H1 (cell line): ENCODE results near the gene ADARB2. TPM values are rescaled to one million over a fixed set of nuclear protein-coding genes. Genes with fewer than 3 reads are reported as not detected.
A peak's percentile ranks its signal among the peaks of the same experiment; 100 is the strongest.

Experiments used
- CTCF ChIA-PET: fragments of 300-600 bp; sonication (Branson Sonifier 250); formaldehyde crosslinking; loops from one replicate; lab custom pipeline; 2021; ENCODE audit not compliant: partially characterized antibody; lab: Charles Lee
- POLR2A ChIA-PET: fragments of 300-600 bp; sonication (Branson Sonifier 250); formaldehyde crosslinking; loops from one replicate; lab custom pipeline; 2021; ENCODE audit warnings: inconsistent platforms; ENCODE audit not compliant: partially characterized antibody; lab: Charles Lee
- DNase-seq, 2 experiments: peaks; one replicate each; pipeline versions ENCODE4 v3.0.0 to v3.0.0-alpha.2; 2010 to 2022; ENCODE audit warnings: low spot score in 2 of 2, low read depth in 1 of 2, mixed read lengths in 1 of 2
- FAIRE-seq: peaks from 2 replicates; lab custom pipeline; 2011; peaks lifted over from hg19 to GRCh38; lab: Jason Lieb, UNC
- H2AFZ ChIP-seq: 2 replicates; pipeline ENCODE4 v1.8.1; 2012; ENCODE audit warnings: low read length, inconsistent platforms
- H2AK5ac ChIP-seq: 2 replicates; pipeline ENCODE4 v1.6.1; 2013; ENCODE audit warnings: low read depth, low read length
- H2BK120ac ChIP-seq: replicated peaks from 2 replicates; pipeline ENCODE3; 2013; ENCODE audit warnings: low read depth, low read length, inconsistent platforms
- H2BK12ac ChIP-seq: 2 replicates; pipeline ENCODE4 v1.6.1; 2013; ENCODE audit warnings: low read depth, low read length
- H2BK15ac ChIP-seq: 2 replicates; pipeline ENCODE4 v1.6.1; 2013; ENCODE audit warnings: low read length
- H2BK20ac ChIP-seq: 2 replicates; pipeline ENCODE4 v1.6.1; 2013; ENCODE audit warnings: low read length
- H2BK5ac ChIP-seq: 2 replicates; pipeline ENCODE4 v1.6.1; 2013; ENCODE audit warnings: low read depth, low read length
- H3K14ac ChIP-seq: 2 replicates; pipeline ENCODE4 v1.6.1; 2013; ENCODE audit warnings: inconsistent platforms; ENCODE audit not compliant: insufficient read length
- H3K18ac ChIP-seq: 2 replicates; pipeline ENCODE4 v1.6.1; 2013; ENCODE audit warnings: low read length; ENCODE audit errors: extremely low read depth
- H3K23ac ChIP-seq: 2 replicates; pipeline ENCODE4 v1.6.1; 2013; ENCODE audit warnings: inconsistent platforms; ENCODE audit not compliant: insufficient read length
- H3K23me2 ChIP-seq: 2 replicates; pipeline ENCODE4 v1.6.1; 2013; ENCODE audit warnings: low read depth, low read length
- H3K27ac ChIP-seq: 2 replicates; pipeline ENCODE4 v1.6.1; 2011; ENCODE audit warnings: low read depth, low read length, inconsistent platforms
- H3K27me3 ChIP-seq, 4 experiments: replicated peaks in 1 of 4; 1 replicate in 1 of 4; 2 replicates in 3 of 4; pipeline versions ENCODE4 v1.6.1 to v1.8.1; 2011 to 2013; ENCODE audit warnings: low read length in 3 of 4, mild to moderate bottlenecking in 3 of 4, inconsistent platforms in 2 of 4, mixed read lengths in 2 of 4, moderate library complexity in 1 of 4; ENCODE audit not compliant: control insufficient read depth in 3 of 4, insufficient read depth in 3 of 4; ENCODE audit errors: extremely low read depth in 1 of 4
- H3K36me3 ChIP-seq, 4 experiments: 2 replicates each; pipeline versions ENCODE4 v1.6.1 to v1.8.1; 2011 to 2013; ENCODE audit warnings: mild to moderate bottlenecking in 4 of 4, low read length in 3 of 4, moderate library complexity in 2 of 4, control low read depth in 1 of 4, inconsistent platforms in 1 of 4; ENCODE audit not compliant: insufficient read depth in 4 of 4, control insufficient read depth in 2 of 4
- H3K4ac ChIP-seq: replicated peaks from 2 replicates; pipeline ENCODE3; 2013; ENCODE audit warnings: low read length, low read depth, mixed read lengths, inconsistent platforms; ENCODE audit not compliant: insufficient read length
- H3K4me1 ChIP-seq, 4 experiments: replicated peaks in 1 of 4; 1 replicate in 1 of 4; 2 replicates in 3 of 4; pipeline versions ENCODE4 v1.6.1 to v1.8.1; 2011 to 2013; ENCODE audit warnings: low read length in 3 of 4, inconsistent platforms in 2 of 4, mixed read lengths in 1 of 4; ENCODE audit not compliant: insufficient read depth in 4 of 4, control insufficient read depth in 3 of 4
- H3K4me2 ChIP-seq, 2 experiments: 2 replicates each; pipeline versions ENCODE4 v1.6.1 to v1.8.1; 2011 to 2013; ENCODE audit warnings: low read depth in 2 of 2, low read length in 2 of 2, control low read depth in 1 of 2, inconsistent platforms in 1 of 2, mild to moderate bottlenecking in 1 of 2; ENCODE audit not compliant: insufficient read depth in 1 of 2
- H3K4me3 ChIP-seq, 4 experiments: fragments of 200-600, 300-600 bp in 1 of 4; sonication (generic), shearing (Covaris generic), sonication (Bioruptor Twin) in 1 of 4; 2 replicates each; pipeline versions ENCODE4 v1.5.1 to v1.8.1; 2011 to 2016; ENCODE audit warnings: low read length in 4 of 4, low read depth in 3 of 4, control low read depth in 2 of 4, inconsistent platforms in 2 of 4, mild to moderate bottlenecking in 2 of 4, mixed read lengths in 1 of 4, moderate library complexity in 1 of 4; ENCODE audit not compliant: insufficient read depth in 2 of 4; ENCODE audit errors: extremely low read depth in 1 of 4
- H3K56ac ChIP-seq: replicated peaks from 2 replicates; pipeline ENCODE3; 2013; ENCODE audit warnings: low read depth, mild to moderate bottlenecking, mixed read lengths, low read length, inconsistent platforms; ENCODE audit not compliant: insufficient read length
- H3K79me1 ChIP-seq: 2 replicates; pipeline ENCODE4 v1.6.1; 2013; ENCODE audit warnings: low read depth, low read length, control low read depth
- H3K79me2 ChIP-seq, 2 experiments: 2 replicates each; pipeline versions ENCODE4 v1.6.1 to v1.8.1; 2012 to 2013; ENCODE audit warnings: low read length in 2 of 2, mild to moderate bottlenecking in 2 of 2, inconsistent platforms in 1 of 2; ENCODE audit not compliant: insufficient read depth in 2 of 2, control insufficient read depth in 1 of 2
- H3K9ac ChIP-seq, 4 experiments: replicated peaks in 1 of 4; 1 replicate in 1 of 4; 2 replicates in 3 of 4; pipeline versions ENCODE4 v1.6.1 to v1.8.1; 2011 to 2013; ENCODE audit warnings: low read depth in 3 of 4, low read length in 3 of 4, control low read depth in 2 of 4, mild to moderate bottlenecking in 2 of 4, moderate library complexity in 2 of 4, inconsistent platforms in 1 of 4; ENCODE audit errors: extremely low read depth in 1 of 4
- H3K9me3 ChIP-seq, 2 experiments: 2 replicates each; pipeline versions ENCODE4 v1.6.1 to v1.8.1; 2012 to 2013; ENCODE audit warnings: mild to moderate bottlenecking in 2 of 2, moderate library complexity in 2 of 2, control low read depth in 1 of 2, inconsistent platforms in 1 of 2, low read depth in 1 of 2, low read length in 1 of 2, mixed read lengths in 1 of 2; ENCODE audit not compliant: insufficient read depth in 2 of 2
- H4K20me1 ChIP-seq, 2 experiments: replicated peaks in 1 of 2; 2 replicates each; pipeline versions ENCODE3 to v1.8.1; 2011 to 2013; ENCODE audit warnings: inconsistent platforms in 2 of 2, low read length in 2 of 2, mild to moderate bottlenecking in 1 of 2; ENCODE audit not compliant: insufficient read depth in 2 of 2, control insufficient read depth in 1 of 2
- H4K5ac ChIP-seq: 2 replicates; pipeline ENCODE4 v1.6.1; 2013; ENCODE audit warnings: low read length, low read depth, mixed read lengths, inconsistent platforms; ENCODE audit not compliant: insufficient read length
- H4K8ac ChIP-seq: 2 replicates; pipeline ENCODE4 v1.8.0; 2013; ENCODE audit warnings: mild to moderate bottlenecking, moderate library complexity, low read length, inconsistent platforms; ENCODE audit not compliant: insufficient read depth; ENCODE audit errors: extremely low read depth
- H4K91ac ChIP-seq: replicated peaks from 2 replicates; pipeline ENCODE3; 2013; ENCODE audit warnings: low read length, mixed read lengths, inconsistent platforms; ENCODE audit not compliant: insufficient read length
- SUZ12 ChIP-seq: fragments of 200-600 bp; sonication (generic); IDR thresholded peaks from 2 replicates; pipeline ENCODE4 v1.6.1; 2012; ENCODE audit warnings: mild to moderate bottlenecking, inconsistent platforms, low read length, moderate library complexity, mixed read lengths
- WGBS, 2 experiments: shearing (Covaris generic) in 1 of 2; methylation state at CpG; one replicate each; pipeline versions ENCODE4 v1.1.6 to v1.1.7; 2013 to 2015; ENCODE audit warnings: low lambda C conversion rate in 2 of 2, mixed read lengths in 2 of 2, inconsistent platforms in 1 of 2, low coverage in 1 of 2, missing lambda C conversion rate in 1 of 2; ENCODE audit not compliant: insufficient replicate concordance in 2 of 2, insufficient coverage in 1 of 2, insufficient read length in 1 of 2; ENCODE audit errors: extremely low coverage in 1 of 2, missing lambda C conversion rate in 1 of 2; 5-methylcytosine and 5-hydroxymethylcytosine counted together
- polyA plus RNA-seq, 7 experiments: library from polyadenylated mRNA; depleted of rRNA in 3 of 7; stranded (reverse) in 5 of 7; unstranded in 2 of 7; fragments of >200 nt in 5 of 7; fragments of 200-250 nt in 2 of 7; gene quantifications; 1 replicate in 5 of 7; 2 replicates in 1 of 7; 4 replicates in 1 of 7; pipeline versions ENCODE4 v1.2.1 to v1.2.3, GENCODE V29; 2011 to 2013; ENCODE audit warnings: missing spikeins in 2 of 7, mixed read lengths in 2 of 7
- total RNA-seq: library from RNA; stranded (reverse); fragmentation: NEBNext Ultra II Directional; extraction: Animal tissue kit (Norgen Biotek cat#: 25700); gene quantifications from 2 replicates; pipeline ENCODE4 v1.2.1, GENCODE V29; 2021

The ADARB2 gene
- total and polyA plus RNA-seq, 2 of the 8 experiments (the other 6 are each of a cell fraction or from before 2014, with no cell fraction given) = 2.2 to 2.8 TPM

GRCh38 chr10:1416456-1417037 is 320.8 kb downstream of the ADARB2 start:
- ChIA-PET CTCF (no interaction called here), POLR2A (no interaction called here)
- H4K8ac ChIP-seq = peak overlapping the region; percentile 53; the same call in 1 of the 2 replicates
- FAIRE-seq (no peak), DNase-seq (no peak)
- H3K4me3 ChIP-seq = no peak overlapping the region
- WGBS, 2 experiments = 82% methylated on average over 8 of the region's 8 CpGs; no CpG with 5 or more reads in 1 of the 2 experiments
- peaks cover 0 to 6% (median 0%) of the 10 kb centered on the region in 4 experiments; a peak in 2 of 7 replicates for H3K27me3 ChIP-seq
- H3K4me2 ChIP-seq = no peak overlapping the region
- no peak overlapping the region for H3K14ac ChIP-seq
- H2BK20ac ChIP-seq = no peak overlapping the region
- no peaks in the 10 kb centered on the region for H3K79me2 ChIP-seq
- TF ChIP-seq SUZ12 = no peak
- H4K20me1 ChIP-seq = no peaks in the 10 kb centered on the region
- H2BK12ac ChIP-seq = no peak overlapping the region
- H2BK5ac ChIP-seq = no peak overlapping the region
- no peak overlapping the region for H4K5ac ChIP-seq
- H3K23me2 ChIP-seq = peaks cover 7% of the 10 kb centered on the region; the same call in 1 of the 2 replicates
- no peak overlapping the region for H3K56ac ChIP-seq
- peaks cover 0 to 3% (median 2%) of the 10 kb centered on the region in 4 experiments; a peak in 5 of 7 replicates for H3K4me1 ChIP-seq
- no peak overlapping the region for H2BK120ac ChIP-seq
- H3K36me3 ChIP-seq = no peaks in the 10 kb centered on the region
- H3K4ac ChIP-seq = no peak overlapping the region
- no peak overlapping the region for H3K9ac ChIP-seq
- H3K23ac ChIP-seq = no peak overlapping the region
- H3K9me3 ChIP-seq = no peaks in the 10 kb centered on the region; a peak in 1 of 4 replicates
- no peak overlapping the region for H2AFZ ChIP-seq
- H2BK15ac ChIP-seq = no peak overlapping the region
- no peak overlapping the region for H3K18ac ChIP-seq
- no peak overlapping the region for H4K91ac ChIP-seq
- H3K27ac ChIP-seq = no peak overlapping the region
- no peak overlapping the region for H2AK5ac ChIP-seq
- H3K79me1 ChIP-seq = no peaks in the 10 kb centered on the region; the same call in 1 of the 2 replicates
